ENCODE results near the gene ASB12.
A peak's percentile ranks its signal among the peaks of the same experiment; 100 is the strongest.

Gene ASB12

GRCh38 chrX:64188901-64189300 lies 41.5 kb downstream of the ASB12 start:
- TF ChIP-seq CTCF (IDR thresholded peaks at IDR 0.05; ENCODE audit: borderline replicate concordance, control extremely low read depth, extremely low read depth, insufficient read depth, missing control alignments), result no peak
- no peak for DNase-seq (ENCODE audit: low spot score)
- in situ Hi-C loops (cut with MboI; ENCODE audit: low sequenced_read_pairs, unreplicated experiment), result no loop called here

- TF ChIP-seq CTCF (IDR thresholded peaks at IDR 0.05; ENCODE audit: borderline replicate concordance, control extremely low read depth, extremely low read depth, insufficient read depth, missing control alignments), result no peak
- no peak for DNase-seq (ENCODE audit: low spot score)
- in situ Hi-C loops (cut with MboI; ENCODE audit: low sequenced_read_pairs, unreplicated experiment), result no loop called here
Measured at GRCh38 chrX:64187762-64188150, 42.7 kb downstream of the ASB12 start.

GRCh38 chrX:64186974-64187761 lies 43.2 kb downstream of the ASB12 start:
- no peak for TF ChIP-seq CTCF (IDR thresholded peaks at IDR 0.05; ENCODE audit: borderline replicate concordance, control extremely low read depth, extremely low read depth, insufficient read depth, missing control alignments)
- in situ Hi-C loops (cut with MboI; ENCODE audit: low sequenced_read_pairs, unreplicated experiment), result no loop called here
- DNase-seq (ENCODE audit: low spot score), result no peak

GRCh38 chrX:64184396-64184795 lies 46.0 kb downstream of the ASB12 start:
- in situ Hi-C loops (cut with MboI; ENCODE audit: low sequenced_read_pairs, unreplicated experiment), result no loop called here
- peak; percentile 1 for DNase-seq (ENCODE audit: low spot score)
- no peak for TF ChIP-seq CTCF (IDR thresholded peaks at IDR 0.05; ENCODE audit: borderline replicate concordance, control extremely low read depth, extremely low read depth, insufficient read depth, missing control alignments)

GRCh38 chrX:64182208-64182607 lies 48.2 kb downstream of the ASB12 start:
- no peak for TF ChIP-seq CTCF (IDR thresholded peaks at IDR 0.05; ENCODE audit: borderline replicate concordance, control extremely low read depth, extremely low read depth, insufficient read depth, missing control alignments)
- DNase-seq (ENCODE audit: low spot score), result no peak
- in situ Hi-C loops (cut with MboI; ENCODE audit: low sequenced_read_pairs, unreplicated experiment), result no loop called here

GRCh38 chrX:64176876-64177275 lies 53.5 kb downstream of the ASB12 start:
- in situ Hi-C loops (cut with MboI; ENCODE audit: low sequenced_read_pairs, unreplicated experiment), result no loop called here
- TF ChIP-seq CTCF (IDR thresholded peaks at IDR 0.05; ENCODE audit: borderline replicate concordance, control extremely low read depth, extremely low read depth, insufficient read depth, missing control alignments), result no peak
- DNase-seq (ENCODE audit: low spot score), result no peak
